Measurements from ENCODE around the gene PHKA2.

GRCh38 chrX:18937173-18937572, 46.7 kb downstream of the PHKA2 start:
- no peak for TF ChIP-seq ARNT (IDR thresholded peaks at IDR 0.05)
- no peak for TF ChIP-seq FOXM1 (IDR thresholded peaks at IDR 0.05; ENCODE audit: borderline replicate concordance)
- TF ChIP-seq FOXA1 (IDR thresholded peaks at IDR 0.05), result no peak
- no peak for TF ChIP-seq TARDBP (IDR thresholded peaks at IDR 0.05)
- TF ChIP-seq LEF1 (IDR thresholded peaks at IDR 0.05; ENCODE audit: borderline replicate concordance), result no peak
- TF ChIP-seq NFRKB (IDR thresholded peaks at IDR 0.05), result no peak
- no peak for TF ChIP-seq SP1 (IDR thresholded peaks at IDR 0.05)
